ENCODE results near the gene LIMA1.
A peak's percentile ranks its signal among the peaks of the same experiment; 100 is the strongest.
"Not testable (repeated sequence)": the region's sequence is repeated elsewhere in the genome, so short reads cannot be mapped to it uniquely, and the experiment has no call there.

LIMA1 gene

DNA sequence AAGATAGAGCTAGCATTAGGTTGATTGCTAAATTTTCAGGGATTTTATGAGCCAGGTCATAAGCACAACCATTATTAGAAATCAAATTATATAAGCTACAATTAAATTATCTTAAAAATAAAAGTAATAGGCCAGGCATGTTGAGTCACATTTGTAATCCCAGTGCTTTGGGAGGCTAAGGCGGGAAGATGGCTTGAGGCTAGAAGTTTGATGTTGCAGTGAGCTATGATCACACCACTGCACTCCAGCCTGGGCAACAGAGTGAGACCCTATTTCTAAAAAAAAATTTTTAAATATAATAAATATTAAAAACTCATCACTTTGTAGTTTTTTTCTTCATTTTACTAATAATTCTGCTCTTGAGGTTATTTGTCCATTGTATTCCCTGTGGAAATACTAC, 1.9 kb upstream of the LIMA1 start:
- no peak for DNase-seq

DNA sequence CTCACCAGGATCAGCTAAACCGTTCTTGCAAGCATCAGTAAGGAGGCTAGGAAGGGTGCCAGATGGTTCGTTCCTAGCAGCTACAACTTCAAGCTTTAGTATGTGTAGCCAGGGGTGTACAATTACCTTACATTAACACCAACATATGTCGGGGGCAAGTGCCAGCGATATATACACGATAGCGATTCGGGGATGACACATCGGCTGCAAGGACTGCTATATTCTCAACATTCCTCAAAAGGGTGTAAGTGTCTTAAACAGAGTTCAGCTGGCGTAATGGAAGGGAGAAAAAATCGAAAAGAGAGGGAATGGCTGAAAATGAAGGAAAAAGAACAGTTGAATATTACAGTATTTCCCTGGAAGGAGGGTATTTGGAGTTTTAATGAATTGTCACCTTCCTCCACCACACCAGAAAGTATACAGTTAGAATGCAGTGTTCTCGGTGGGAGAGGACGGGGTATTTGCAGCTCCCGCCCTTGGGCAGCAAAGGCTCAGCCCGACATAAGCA, 545 bp downstream of the LIMA1 start:
- DNase-seq, result peak; percentile 55

DNA sequence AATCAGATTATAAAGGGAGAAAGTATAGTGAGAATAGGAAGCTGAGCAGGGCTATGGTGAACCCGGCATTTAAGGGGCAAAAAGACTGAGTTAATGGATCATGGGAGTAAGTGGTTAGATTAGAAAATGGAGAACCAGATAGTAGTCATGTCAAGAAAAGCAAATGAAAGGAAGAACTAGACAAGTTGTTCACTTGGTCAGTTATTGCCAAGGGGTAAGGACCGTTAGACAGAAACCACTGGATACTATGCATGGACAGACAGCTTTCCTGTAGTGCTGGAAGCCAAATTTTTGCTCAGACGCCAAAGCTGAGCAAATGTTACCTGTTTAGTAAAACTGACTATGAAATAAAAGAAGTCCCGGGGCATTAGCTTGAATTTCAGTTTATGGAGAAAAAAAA, 3.8 kb downstream of the LIMA1 start:
- no peak for DNase-seq

DNA sequence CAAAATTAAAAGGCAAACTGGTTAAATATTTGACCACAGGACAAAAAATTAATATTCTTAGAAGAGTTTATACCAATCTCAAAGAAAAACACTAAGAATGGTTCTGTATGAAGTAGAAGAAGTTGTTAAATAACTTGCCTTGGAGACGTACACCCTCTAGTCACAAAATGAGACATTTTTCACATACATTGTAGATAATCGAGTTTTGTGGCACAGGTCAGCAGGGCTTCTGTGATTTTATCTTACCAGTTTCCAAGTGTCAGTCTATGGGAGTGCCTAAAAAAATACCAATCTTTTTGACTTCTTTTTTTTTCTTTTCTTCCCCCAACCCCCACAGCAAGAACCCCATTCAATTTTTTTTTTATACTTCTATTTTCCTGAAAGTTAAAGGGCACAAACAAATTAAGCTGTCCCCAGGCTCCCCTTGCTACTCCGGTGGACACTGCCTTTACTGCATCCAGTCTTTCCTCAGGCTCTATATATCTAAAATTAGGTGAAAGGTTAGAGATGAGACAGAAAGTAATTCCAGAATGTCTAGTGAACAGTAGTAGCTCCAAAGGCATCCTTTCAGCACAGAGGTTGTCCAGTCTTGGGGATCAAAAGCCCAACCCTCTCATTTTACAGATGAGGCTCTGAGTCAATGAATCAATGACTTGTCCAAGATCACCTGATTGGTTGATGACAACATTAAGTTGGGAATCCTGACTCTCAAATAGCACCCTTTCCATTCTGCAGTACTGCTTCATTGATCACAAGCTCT, 6.2 kb downstream of the LIMA1 start:
- no peak for DNase-seq

DNA sequence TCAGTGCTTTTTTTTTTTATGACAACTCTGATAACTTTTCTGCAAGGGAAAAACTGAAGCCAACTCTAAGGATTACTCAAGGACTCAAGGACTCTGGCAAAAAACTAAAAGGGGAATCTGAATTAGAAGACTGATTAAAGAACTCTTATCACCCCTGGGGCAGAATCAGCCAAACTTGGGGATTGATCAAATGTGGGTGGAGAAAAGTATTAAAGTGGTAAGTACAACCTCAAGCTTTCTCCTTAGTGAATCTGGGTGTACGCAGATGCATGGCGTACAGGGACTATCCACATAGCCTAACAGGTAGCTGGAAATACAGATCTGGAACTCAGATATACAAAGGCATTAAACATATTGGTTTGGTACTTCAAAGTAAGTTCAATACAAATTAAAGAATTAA, 7.3 kb downstream of the LIMA1 start:
- no peak for DNase-seq

DNA sequence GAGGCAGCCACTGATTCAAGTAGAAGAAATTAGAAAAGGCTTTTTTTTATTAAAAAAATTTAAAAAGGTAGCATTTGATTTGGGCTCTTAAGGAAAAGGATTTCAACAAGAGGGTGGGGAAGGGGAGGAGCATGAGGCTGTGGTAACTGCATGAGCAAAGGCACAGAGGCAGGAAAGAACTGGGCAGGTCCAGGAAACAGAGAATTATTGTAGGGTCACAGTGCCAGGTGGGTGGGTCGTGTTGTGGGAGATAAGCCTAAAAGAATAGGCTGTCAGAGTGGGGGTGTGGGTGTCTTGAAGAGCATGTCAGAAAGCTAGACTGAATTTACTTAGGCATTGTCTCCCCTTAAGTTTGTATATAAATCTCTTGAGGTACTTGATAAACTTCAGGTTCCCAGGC, 7.8 kb downstream of the LIMA1 start:
- DNase-seq, result no peak

DNA sequence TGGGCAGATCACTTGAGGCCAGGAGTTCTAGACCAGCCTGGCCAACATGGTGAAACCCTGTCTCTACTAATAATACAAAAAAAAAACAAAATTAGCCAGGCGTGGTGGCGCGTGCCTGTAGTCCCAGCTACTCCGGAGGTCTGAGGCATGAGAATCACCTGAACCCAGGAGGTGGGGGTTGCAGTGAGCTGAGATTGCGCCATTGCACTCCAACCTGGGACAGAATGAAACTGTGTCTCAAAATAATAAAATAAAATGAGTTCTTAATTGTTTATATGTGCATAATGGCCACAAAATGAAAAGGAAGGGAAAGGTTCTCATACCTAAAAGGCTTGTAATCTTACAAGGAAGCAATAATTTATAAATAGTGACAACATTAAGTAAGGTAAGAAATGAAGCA, 8.2 kb downstream of the LIMA1 start:
- DNase-seq, result not testable (repeated sequence)

DNA sequence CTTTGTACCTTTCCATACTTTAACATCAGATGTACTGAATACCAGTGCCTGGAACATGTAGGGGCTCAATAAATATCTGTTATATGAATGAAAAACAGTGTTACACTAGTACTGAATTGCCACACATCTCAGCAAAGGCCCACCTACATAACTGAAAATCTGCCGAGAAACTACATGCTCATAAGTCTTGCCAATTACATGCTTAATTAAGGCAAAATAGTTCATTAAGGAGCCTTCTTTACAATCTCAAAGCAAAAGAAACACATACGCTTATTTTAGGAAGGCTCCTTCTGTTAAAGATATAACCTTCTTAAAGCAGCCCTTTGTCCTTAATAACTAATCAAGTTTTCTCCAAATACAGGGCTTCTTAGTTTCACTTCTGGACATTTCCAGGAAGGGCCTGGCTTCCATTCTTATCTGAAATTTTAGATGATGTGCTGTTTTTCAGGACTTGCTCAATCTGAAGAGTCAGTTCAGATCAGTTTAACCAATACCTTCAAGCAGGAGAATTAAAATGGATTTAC, 11.5 kb downstream of the LIMA1 start:
- DNase-seq, result no peak

DNA sequence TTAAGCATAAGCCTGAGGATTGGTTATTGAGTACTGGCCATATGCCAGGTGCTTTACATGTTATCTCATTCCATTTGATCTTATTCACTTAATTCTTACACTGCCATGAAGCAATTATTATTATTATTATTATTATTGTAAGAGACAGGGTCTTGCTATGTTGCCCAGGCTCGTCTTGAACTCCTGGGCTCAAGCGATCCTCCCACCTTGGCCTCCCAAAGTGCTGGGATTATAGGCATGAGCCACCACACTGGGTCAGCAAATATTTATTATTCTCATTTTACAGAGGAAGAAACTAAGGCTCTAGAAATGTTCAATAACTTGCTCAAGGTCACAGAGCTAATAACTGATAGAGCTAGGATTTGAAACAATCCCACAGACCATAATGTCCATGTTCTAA, 14.8 kb downstream of the LIMA1 start:
- no peak for DNase-seq

DNA sequence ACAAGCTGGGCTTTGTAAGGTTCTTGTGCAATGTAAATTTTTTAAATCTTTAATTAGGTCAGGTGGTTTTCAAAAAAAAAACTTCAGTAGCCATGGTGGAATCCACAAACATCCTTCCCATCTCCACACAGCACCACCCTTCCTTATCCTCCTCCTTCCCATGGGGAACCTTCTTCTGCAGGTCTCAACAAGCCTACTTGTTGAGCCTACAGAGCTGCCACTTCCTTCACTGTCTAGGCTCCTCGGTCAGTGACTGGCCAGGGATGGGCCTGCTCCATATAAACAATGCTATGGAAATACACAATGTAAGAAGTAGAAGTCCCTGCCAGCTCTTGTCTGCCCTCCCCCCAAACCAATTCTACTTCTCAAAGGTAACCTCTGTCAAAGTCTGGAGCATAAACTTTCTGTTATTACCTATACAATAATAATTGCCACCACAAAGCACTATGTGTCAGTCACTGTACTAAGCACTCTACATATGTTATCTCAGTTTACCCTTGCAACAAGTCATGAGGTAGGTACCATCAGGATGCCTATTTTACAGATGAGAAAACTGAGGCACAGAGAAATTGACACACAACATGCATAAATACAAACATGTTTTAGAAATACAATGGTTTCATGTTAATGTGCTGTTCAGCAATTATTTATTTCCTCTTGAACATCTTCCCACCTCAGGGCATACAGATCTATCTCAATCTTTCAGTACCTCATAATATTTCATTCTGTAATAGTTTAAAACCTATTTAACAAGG, 17.4 kb downstream of the LIMA1 start:
- DNase-seq, result no peak

DNA sequence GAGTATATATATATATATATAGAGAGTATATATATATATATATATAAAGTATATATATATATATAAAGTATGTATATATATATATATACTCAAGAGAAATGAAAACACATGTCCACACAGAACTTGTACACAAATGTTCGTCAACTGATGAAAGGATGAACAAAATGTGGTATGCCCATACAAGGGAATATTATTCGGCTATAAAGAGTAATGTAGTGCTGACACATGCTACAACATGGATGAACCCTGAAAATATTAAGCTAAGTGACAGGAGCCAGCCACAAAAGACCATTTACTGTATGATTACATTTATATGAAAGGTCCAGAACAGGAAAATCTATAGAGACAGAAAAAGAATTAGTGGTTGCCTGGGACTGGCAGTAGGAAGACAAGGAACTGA, 19.5 kb downstream of the LIMA1 start:
- no peak for DNase-seq

DNA sequence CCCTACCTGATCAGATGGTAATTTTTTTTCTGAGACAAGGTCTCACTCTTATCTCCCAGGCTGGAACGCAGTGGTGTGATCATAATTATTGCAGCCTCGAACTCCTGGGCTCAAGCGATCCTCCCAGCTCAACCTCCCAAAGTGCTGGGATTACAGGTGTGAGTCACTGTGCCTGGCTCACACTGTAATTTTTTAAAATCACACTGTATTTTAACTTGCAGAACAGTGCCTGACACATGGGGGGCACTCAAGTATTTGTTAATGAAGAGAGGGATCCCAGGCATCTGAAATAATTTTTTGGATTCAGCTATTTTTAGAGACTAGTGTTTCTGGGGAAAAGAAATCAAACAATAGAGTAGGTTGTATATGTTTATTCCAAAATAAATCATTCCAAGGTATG, 21.7 kb downstream of the LIMA1 start:
- no peak for DNase-seq

DNA sequence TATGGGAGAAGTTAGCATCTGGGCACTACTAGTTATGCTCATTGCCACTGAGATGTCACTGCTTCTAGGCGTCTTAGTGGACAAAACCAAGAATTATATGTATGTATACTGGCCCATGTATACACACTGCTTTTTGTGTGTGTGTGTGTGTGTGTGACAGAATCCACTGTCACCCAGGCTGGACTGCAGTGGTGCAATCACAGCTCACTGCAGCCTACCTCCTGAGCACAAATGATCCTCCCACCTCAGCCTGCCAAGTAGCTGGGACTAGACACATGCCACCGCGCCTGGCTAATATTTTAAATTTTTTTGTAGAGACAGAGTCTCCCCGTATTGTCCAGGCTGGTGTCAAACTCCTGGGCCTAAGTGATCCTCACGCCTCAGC, 25.2 kb downstream of the LIMA1 start:
- DNase-seq, result peak; percentile 21

DNA sequence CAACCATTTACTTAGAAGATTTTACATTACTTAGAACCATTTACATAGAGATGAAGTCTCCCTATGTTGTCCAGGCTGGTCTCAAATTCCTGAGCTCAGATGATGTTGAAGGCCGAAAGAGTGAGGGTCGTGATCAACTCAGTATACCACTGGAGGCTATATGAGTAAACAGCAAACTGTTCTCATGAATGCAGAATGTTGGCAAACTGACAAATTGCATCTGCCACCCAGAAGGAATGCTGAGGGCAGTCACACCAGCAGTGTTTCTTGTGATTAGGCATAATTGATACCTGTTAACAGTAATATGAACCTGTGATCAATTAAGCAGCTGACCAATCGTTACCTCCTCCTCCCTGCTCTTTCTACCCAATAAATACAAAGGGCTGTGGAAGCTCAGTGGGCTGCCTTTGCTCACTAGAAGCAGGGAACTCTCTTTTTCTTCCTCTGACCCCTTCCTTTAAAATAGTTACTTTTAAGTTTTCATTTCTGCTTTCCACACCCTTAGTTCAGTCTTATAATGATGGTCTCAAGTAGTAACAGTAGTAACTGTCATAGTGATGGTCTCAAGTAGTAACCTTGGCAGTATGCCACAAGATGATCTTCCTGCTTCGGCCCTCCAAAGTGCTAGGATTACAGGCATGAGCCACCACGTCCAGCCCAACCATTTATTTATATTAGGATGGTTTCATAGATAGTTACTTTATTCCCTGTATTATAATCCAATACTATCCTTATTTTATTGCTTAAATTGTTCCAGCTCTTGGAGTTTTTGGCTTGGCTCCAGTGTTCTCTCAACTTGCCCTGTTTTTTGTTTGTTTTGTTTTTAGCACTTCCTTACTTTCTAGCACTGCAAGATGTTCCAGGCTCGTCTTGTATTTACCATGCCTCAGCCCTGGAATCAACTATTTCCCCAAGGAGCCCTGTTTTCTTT, 25.8 kb downstream of the LIMA1 start:
- DNase-seq, result peak; percentile 76

DNA sequence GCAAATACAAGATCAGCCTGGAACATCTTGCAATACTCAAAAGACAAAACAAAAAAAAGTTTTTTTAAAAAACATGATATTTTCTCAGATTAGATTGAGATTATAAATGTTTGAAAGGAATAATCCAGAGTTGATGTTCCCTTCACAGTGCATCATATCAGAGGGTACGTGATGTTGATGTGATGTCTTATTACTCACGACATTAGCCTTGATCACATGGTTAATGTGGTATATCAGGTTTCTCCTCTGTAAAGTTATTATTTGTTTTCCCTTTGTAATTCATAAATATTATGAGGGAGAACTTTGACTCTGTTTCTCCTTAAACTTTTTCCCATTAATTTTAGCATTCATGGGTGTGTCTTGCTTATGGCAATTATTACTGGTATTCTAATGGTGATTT, 26.6 kb downstream of the LIMA1 start:
- no peak for DNase-seq

DNA sequence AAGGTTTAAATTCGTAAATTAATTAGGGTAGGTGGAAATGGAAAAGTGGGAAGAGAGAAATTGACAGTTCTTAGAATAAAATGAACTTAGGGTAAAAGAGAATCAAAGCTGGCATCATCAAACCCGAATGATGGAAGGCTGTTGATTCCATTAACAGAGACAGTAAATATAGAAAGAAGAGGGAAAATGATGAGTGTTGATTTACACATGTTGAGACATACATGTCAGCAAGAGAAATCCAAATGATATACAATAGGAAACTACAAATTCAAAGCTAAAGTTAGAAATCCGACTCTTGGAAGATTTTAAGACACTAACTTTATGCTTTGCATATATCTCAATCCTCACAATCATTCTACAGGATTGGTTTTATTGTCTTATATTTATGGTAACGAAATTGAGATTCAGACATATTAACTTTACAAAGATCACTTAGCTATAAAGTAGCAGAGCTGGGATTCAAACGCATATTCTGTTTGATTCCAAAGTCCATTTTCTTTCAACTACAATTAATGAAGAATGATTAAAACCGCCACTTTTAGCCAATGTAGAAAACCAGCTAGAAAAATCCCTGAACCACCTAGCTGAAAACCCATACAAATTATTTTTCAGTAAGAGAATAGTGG, 30.2 kb downstream of the LIMA1 start:
- no peak for DNase-seq

DNA sequence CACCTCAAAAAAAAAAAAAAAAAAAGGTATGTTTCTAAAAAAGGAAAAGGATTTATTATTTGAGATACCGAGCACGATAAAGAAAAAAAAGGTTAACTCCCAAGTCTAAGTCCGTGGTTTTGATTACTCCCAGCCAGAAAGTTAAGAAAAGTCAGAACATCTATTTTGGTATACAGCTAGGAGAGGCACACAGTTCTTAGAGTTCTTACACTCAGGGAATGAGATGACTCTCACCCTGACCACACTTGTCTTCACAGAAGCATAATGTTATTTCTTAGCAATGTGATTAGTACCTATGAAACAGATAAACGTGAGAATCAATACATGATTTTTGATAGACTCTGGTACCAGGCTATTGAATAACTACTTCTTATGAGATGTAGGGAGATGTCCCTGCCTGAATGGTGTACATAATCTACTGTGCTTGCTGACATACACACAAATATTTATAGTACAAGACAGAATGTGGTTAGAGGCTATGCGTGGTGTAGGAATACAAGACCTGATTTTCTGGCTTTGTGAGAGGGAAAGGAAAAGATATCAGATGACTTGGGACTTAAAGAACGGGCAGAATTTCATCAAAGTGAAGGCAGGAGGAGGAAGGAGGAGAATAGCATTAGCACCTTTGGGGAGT, 31.6 kb downstream of the LIMA1 start:
- DNase-seq, result no peak

DNA sequence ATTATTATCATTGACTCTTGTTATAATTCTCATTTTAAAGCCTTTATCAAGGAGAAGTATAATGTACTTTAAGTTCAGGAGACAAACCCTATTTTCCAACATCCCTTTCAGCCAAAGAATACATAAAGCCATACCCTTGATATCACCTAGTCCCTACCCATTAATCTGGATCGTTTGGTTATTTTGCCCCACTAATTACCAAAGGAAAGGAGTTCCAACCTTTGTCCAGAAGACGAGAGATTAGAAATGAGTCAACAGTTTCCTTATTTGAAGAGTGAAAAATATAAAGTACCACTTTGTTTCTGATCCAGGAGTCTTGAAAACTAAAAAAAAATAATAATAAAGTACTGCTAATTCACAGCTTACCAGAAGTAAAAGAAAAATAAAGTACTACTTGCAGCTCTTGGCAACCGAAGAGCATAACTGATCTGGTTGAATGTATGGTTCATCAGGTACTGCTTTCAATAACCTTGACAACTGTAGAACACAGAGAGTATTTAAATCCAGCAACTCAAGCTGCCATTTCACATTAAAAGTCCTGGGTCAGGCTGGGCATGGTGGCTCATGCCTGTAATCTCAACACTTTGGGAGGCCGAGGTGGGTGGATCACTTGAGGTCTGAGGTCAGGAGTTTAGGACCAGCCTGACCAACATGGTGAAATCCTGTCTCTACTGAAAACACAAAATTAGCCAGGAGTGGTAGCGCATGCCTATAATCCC, 33.7 kb downstream of the LIMA1 start:
- no peak for DNase-seq

DNA sequence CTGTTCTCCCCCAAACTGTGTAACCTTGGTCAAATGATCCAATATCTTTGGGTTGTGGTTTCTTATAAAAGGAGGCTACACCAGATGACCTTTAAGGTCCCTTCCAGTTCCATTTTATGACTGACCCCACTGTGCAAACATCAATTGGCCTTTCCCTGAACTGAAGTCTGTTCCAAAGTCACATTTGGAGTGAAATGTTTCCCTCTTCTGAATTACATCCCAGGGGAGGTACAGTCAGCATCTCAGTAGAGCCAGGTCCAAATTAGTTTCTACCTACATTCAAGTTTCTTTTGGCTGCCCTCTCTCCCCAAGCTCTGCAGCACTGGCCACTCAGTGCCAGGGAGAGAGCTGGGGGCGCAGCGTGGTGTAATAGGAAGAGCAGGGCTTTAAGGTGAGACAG, 34.4 kb downstream of the LIMA1 start:
- no peak for DNase-seq

DNA sequence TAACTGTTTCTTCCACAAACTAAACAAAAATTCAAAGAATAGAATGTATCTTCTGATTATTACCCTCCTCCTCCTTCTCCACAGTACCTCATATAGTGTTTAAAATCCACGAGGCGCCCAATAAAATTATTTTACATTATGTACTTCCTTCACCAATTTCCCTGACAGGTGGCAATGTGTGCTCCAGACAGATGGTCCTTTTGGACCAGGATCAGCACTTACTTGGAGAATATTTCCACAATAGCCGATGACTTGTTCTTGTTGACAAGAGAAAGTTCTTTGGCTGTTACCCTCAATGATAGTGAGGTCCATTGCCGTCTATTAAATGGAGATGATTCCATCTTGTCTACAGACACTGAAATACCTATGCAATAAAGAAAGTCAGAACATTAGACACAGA, 34.9 kb downstream of the LIMA1 start:
- no peak for DNase-seq

DNA sequence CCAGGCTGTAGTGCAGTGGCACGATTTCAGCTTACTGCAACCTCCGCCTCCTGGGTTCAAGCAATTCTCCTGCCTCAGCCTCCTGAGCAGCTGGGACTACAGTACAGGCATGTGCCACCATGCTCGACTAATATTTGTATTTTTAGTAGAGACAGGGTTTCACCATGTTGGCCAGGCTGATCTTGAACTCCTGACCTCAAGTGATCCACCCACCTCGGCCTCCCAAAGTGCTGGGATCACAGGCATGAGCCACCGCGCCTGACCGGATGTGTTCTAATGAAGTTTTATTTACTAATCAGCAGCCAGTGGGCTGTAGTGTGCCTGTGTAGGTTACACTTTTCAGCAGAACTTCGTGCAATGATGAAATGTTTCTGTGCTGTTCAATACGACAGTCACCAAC, 35.7 kb downstream of the LIMA1 start:
- DNase-seq, result not testable (repeated sequence)
